HG03108 (cell line): Measurements from ENCODE around the gene SEC14L3.

Experiments used
- ATAC-seq: cut with Tn5 transposase; IDR thresholded peaks from one replicate; pipeline ENCODE4 v1.9.1; 2021; ENCODE audit warnings: moderate library complexity; ENCODE audit not compliant: unreplicated experiment

SEC14L3 gene

DNA sequence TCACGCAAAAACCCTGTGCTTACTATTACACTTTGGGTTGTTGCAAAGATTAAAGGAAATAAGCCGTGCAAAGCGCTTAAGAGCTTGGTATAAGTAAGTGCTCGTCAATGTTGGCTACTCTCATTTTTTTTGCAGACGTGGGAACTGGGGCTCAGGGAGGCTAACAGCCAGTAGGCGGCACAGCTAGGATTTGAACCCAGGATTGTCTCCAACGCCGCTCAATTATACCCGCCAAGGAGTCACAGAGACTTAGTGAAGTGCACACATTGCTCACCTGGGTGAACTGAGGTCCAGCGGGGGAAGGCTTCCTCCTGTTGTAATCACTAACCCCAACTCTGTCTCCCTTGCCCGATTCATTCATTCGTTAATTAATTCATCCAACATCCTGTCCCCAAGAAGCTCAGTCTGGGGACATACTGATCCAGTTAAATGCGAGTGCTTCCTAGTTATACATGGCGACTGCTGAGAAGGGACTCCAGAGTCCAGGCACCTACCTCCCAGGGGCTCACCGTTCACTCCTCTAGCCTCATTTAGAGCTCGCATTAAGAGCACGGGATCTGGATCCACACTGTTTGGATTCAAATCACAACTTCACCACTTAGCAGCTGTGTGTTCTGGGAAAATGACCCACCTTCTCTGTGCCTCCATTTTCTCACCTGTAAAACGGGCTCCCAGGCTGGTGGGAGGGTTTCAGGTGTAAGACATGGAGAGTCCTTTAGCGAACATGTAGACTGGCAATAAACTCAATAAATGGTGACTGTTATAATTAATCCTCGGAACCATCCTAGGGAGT, 47.1 kb downstream of the SEC14L3 start:
- no peak for ATAC-seq

DNA sequence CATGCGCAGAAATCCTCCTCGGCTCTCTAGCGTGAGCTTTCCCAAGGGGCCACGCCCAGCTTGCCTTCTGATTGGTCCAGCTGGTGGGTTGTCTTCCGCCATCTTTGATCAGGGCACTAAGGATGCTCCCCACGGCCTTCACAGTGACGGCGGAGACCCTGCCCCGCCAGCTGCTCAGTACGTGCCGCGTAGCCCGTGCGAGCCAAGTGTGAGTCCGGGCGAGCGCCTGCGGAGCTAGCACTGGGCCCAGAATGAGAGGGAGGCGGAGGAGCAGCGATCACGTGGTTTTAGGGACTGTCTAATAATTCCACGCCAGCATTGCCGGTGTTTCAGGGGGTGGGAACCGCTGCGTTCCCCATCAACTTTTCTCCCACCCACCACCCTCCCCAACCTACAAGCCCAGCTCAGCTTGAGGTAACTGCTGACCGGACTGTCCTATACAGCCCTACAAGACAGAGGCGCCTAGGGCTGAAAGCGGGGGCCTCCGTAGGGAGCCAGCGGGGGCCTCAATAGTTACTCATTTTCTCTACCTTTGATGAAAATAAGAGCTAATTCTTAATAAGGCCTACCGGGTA, 47.8 kb downstream of the SEC14L3 start:
- ATAC-seq = peak; percentile 70

DNA sequence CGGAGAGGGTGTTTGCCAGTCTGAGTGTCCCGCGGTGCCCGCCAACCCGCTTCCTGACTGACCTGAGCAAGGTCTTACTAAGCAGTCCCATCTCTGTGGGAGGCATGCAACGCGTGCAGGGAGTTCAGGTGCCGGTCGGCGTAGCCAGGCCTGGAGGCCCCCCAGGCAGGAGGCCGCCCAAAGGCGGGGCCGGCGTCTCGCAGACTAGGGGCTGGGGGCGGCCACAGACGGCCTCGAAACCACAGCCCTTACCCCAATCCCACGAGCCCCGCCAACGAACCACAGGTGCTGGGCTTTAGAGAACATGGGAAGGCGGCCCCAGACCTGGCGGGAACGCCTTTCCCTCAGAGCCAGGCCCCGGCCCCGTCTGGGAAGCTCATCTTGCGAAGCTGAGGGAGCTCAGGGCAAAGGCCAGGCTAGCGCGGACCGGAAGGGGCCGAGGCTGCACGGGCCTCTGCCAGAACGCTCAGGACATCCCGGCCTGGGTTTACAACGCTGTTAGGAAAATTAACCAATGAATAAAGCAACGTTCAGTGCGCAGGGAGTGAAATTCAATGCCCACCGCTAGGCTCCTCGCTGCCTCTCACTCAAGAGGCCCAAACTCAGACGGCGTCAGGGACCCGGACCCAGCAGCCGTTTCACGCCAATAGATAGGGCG, 48.4 kb downstream of the SEC14L3 start:
- peak; percentile 22 for ATAC-seq

DNA sequence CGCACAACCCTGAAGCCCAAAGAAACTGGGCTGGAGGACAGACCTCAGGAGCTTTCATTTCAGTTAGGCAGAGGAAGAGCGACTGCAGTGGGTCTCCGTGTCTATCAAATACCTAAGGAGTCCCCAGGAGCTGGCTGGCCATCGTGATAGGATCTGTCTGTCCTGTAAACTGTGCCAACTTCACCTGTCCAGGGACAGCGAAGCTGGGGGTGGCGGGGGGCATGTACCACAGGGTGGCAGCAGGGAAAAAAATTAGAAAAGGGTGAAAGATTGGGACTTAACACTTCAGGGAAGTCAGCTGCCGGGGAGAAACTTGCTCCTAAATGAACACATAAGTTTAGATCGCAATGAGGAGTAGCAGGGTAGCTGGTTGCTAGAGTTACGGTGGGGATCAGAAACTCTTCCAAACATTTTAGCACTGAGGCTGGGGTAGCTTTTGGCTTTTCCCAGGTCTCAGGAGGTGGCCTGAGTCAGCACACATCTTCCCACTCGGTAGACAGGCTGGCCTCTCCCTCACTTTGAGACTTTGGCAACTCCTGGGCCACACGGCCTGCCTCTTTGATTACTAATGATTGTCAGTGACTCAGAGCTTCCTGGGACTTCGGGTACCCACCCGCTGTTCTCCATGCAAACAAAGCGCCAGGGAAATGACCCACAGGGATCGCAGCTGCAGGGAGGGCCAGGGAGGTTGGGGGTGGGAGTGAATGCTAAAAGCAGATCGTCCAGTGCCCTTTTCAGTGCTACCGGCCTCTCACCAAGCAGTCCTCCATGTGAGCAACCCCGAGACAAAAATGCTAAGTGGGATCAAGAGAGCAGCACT, 49.1 kb downstream of the SEC14L3 start:
- no peak for ATAC-seq

DNA sequence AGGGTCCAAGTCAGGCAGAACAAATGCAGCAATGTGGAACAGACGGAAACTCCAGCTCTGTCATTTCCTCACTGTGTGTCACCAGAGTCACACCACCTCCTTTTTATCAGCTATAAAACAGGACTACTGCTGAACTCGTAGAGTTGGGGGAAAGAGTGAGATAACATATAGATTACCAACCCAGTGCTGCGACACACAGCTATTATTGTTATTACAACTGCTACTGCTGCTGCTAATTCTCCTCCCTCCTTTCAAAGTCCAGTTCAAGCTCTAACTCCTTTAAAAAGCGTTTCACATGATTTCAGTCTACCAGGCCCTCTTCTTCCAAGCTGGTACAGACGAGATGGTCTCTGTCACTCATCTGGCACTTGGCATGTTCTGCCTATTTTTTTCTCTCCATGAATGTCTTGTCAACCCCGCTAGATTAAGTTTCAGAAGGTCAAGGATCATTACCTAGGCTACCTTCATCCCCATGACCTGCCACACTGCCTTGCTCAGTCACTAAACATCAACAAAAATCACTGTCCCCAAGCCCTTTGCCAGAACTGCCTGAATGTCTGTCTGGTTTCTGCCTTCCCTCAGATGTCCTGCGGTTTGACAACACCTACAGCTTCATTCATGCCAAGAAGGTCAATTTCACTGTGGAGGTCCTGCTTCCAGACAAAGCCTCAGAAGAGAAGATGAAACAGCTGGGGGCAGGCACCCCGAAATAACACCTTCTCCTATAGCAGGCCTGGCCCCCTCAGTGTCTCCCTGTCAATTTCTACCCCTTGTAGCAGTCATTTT, 49.9 kb downstream of the SEC14L3 start:
- ATAC-seq = no peak

DNA sequence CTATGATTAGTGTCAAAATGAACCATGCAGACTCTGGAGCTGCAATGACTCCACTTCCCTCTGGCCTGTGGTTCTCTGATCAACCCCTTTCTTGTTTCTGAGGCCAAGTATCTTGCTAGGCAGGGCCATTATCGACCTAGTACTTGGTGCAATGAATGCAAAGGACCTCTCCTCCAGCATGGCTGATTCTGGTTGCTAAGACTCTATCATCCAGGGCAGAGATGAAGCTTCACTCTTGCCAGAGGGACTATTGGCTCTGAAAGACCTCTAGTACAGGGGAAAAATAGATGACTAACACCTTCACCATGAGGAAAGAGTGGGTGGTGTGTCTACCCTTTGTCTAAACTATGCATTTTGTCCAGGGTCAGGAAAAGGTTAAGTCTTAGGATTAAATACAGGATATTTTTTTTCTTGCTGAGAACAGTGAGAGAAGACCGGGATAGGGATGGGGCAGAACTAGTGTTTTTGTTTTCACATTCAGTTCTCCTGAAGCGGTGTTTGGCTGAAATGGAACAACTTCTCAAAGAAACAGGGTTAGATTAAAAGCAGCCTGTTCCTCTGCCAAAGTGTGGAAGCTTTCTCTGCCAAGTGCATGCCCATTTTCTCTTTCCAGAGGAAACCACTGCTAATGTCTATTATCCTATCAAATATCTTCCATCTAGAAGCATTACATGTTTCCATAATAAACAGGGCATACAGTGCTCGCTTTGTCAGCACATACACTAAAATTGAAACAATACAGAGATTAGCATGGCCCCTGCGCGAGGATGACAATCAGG, 51.3 kb downstream of the SEC14L3 start:
- ATAC-seq = no peak

DNA sequence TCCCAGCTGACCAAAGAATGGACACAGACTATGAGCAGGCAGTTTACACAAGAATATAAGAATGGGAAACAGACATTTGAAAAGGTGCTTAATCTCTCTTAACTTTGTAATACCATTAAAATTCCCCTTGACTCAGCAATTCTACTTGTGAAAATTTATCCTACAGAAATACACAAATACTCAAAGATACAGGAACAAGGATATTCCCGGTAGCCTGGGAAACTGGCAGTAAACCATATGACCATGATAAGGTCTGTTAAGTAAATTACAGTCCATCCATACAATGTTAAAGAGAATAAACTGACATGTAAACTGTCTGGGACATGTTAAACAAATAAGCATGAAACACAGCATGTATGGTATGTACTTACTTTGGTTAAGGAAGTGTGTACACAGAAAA, 55.0 kb downstream of the SEC14L3 start:
- ATAC-seq = no peak

DNA sequence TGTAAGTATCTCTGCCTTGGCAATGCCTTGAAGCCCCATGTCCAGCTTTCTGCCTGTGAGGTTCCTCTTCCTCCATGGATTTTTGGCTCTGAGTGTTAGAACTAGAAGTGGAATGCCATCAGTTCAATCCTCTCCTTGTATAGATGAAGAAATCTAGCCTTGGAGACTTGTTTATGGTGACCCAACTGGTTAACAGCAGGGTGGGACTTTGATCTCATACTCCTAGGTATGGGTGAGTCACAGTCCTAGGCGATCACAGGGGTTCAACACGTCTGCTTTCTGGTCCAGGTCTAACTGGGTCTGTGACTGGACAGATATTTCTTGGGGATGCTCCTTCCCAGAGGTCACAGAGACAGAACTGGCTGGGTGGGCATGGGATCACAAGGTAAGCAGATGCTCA, 55.4 kb downstream of the SEC14L3 start:
- ATAC-seq = no peak

DNA sequence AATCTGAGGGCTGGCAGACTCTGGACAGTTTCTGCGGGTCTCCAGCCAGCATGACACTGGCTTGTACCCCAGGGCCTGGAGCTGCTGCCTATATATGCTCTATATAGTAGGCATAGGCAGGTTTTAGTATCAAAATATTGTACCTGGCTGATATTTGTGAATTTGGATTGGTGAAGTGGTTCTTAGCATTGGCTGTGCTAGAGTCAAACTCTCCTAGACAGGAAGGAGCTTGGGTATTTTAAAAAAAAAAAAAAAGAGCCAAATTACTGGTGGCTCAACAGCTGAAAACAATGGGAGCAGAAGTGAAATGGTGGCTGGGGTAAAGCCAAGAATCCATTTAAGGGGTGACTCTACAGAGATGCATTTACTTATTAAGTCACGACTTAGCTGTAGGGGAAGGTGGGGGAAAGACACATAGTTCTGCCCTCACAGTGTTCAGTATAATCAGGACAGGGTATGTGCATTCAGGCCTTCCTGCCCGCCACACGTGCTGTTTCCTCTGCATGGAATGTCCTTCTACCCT, 57.2 kb downstream of the SEC14L3 start:
- ATAC-seq = no peak

DNA sequence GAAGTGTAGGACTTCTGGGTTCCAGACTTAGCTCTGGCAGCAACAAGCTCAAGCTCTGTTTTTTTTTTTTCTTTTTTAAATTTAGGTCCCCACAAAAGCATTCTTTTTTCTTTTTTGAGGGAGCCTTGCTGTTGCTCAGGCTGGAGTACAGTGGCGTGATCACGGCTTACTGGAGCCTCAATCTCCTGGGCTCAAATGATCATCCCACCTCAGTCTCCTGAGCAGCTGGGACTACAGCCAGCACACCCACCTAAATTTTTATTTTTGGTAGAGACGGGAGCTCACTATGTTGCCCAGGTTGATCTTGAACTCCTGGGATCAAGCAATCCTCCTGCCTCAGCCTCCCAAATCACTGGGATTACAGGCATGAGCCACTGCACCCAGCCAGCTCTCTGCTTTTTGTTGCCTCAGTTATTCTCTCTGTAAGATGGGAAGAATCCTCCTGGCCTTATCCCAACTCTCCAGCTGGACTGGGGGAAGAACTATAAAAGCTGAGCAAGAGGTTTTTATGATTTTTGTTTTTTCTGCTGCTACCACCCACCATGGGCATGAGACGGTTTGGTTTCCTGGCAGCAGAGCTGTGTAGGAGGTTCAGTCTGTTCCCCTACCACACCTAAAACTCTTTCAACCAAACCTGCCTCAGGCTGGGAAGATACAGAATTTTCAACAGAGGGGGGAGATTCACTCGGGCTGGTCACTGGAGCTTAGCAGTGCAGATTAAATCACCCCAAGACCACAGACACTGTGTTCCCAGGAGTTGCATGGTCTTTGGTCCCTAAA, 57.9 kb downstream of the SEC14L3 start:
- ATAC-seq = no peak

DNA sequence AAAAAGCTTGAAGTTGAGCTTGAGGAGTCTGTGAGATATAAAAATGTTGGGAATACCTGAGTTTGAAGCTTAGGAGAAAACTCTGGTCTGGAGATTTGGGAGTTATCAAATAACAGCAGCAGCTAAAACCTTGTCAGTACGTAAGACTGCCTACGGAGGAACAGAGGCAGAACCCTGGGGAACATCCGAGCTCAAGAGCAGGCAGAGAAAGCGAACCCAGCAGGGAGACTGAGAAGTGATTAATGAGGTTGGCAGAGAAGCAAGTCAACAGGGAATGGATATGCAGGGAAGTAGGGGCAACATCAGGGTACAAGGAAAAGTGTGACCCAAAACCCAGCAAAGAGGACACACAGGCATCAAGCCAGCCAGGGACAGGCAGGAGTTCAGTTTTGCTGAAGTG, 58.8 kb downstream of the SEC14L3 start:
- ATAC-seq = no peak

DNA sequence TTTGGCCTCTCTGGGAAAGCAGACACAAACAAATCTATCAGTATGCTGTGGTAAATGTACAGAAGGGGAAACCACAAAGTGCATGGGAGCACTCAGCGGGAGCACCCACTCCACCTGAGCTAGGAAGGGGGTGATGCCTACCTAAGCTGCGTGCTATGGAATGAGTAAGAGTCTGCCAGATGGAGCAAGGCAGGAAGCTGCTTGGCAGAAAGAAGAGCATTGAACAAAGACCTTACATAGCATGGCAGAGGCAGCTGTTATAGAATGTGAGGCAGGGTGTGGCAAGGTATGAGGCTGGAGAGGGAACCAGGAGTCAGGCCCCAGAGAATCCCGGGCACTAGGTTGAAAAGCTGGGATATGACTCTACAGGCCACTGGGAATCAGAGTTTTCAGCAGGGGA, 60.0 kb downstream of the SEC14L3 start:
- ATAC-seq = no peak
